Measurements from ENCODE around the gene CHI3L1.

Gene CHI3L1

DNA sequence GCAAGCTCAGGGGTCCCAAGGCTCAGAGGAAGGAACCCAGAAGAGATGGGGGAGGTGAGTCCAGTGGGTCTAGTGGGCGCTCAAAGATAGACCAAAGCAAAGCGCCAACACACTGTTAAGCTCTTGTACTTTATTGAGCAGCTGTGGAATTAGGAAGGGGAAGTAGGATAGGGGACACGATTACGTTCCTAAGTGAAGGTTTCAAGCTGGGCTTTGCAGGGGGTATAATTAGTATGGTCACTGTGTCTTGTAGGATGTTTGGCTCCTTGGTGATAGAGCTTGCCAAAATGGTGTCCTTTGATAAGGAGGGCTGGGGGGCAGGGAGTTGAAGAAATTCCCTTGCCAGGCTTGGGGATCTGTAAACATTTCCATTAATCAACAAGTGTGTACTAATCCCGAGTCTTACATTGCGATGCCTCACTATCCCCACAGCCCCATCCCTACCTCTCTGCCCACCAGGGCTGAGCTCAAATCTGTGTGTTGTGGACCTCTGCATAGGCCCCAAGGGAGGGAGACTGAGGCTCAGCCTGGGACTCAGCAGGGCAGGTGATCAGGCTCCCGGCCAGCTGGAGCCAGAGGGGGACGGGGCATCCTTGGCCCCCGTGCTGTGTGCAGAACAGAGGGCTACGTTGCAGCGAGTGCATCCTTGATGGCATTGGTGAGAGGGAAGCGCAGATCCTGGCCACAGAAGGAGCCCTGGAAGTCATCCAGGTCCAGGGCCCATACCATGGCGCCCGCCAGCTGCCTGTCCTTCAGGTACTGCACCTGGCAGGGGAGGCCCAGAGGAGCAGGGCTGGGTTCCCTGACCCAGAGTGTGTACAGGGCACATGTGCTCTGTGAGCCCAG, 7.5 kb downstream of the CHI3L1 start:
- TF ChIP-seq EGR1 (IDR thresholded peaks at IDR 0.05) = no peak
- no peak for TF ChIP-seq REST (IDR thresholded peaks at IDR 0.05; ENCODE audit: low read depth)
- no peak for TF ChIP-seq TEAD4 (IDR thresholded peaks at IDR 0.05)
- TF ChIP-seq CREB1 (IDR thresholded peaks at IDR 0.05; ENCODE audit: low read depth) = no peak
- TF ChIP-seq RAD21 (IDR thresholded peaks at IDR 0.05; ENCODE audit: low read depth) = no peak
- TF ChIP-seq, protein P1, sequence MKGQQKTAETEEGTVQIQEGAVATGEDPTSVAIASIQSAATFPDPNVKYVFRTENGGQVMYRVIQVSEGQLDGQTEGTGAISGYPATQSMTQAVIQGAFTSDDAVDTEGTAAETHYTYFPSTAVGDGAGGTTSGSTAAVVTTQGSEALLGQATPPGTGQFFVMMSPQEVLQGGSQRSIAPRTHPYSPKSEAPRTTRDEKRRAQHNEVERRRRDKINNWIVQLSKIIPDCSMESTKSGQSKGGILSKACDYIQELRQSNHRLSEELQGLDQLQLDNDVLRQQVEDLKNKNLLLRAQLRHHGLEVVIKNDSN (IDR thresholded peaks at IDR 0.05) = no peak
- no peak for TF ChIP-seq NFIC (IDR thresholded peaks at IDR 0.05)
- TF ChIP-seq TAF1 (IDR thresholded peaks at IDR 0.05; ENCODE audit: low read depth) = no peak
- no peak for TF ChIP-seq TCF12 (IDR thresholded peaks at IDR 0.05; ENCODE audit: low read depth)
- no peak for TF ChIP-seq MAX (IDR thresholded peaks at IDR 0.05)
- TF ChIP-seq FOXM1 (IDR thresholded peaks at IDR 0.05; ENCODE audit: borderline replicate concordance, low read depth) = no peak
- no peak for TF ChIP-seq EP300 (IDR thresholded peaks at IDR 0.05; ENCODE audit: borderline replicate concordance)
- no peak for TF ChIP-seq CEBPB (IDR thresholded peaks at IDR 0.05)
- no peak for TF ChIP-seq YY1 (IDR thresholded peaks at IDR 0.05; ENCODE audit: low read depth)

DNA sequence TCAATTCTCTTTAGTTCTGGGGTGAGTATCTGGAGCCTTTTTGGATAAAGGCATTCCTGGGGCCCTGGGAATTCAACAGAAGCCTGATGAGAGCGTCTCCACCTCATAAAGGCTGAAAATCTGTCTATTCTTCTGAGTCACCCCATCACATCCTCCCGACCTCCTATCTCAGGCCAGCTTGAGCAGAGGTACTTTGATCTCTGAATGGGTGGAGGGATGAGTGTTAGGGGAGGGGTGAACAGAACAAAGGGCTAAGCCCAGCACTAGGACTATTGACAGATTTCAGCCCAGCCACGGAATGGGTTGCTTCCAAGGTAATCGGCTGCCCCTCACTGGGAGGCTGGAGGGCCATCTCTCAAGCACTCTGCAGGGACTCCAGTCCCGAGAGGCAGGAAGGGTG, 8.4 kb downstream of the CHI3L1 start:
- TF ChIP-seq YY1 (IDR thresholded peaks at IDR 0.05; ENCODE audit: low read depth) = no peak
- TF ChIP-seq, protein P1 (IDR thresholded peaks at IDR 0.05) = no peak
- TF ChIP-seq TAF1 (IDR thresholded peaks at IDR 0.05; ENCODE audit: low read depth) = no peak
- TF ChIP-seq CREB1 (IDR thresholded peaks at IDR 0.05; ENCODE audit: low read depth) = no peak

DNA sequence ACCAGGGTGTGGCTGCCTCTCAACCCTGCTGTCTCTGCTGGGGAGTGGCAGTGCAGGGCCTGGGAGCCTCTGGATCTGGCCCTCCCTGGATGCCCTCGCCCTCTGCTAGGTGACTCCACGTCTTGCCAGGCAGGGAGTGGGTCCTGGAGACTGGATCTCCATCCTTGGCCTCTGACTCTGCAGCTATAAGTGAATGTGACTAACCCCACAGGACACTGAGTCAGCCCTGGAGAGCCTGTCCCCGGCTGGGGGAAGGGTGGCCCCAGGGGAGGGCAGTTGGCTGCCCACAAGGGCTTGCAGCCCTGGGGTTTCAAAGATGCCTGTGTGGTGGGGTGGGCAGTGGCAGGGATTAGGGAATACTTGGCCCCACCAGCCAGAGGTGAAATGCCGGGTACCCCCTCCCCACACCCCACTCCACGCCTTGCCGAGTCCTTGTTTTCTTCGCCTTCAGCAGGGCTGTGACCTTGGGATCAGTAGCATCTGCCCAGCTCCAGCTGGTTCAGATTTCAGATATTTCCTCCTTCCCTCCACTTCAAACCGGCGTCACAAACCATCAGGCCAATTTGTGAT, 8.9 kb downstream of the CHI3L1 start:
- TF ChIP-seq EP300 (IDR thresholded peaks at IDR 0.05; ENCODE audit: borderline replicate concordance) (no peak), NFIC (IDR thresholded peaks at IDR 0.05) (no peak), YY1 (IDR thresholded peaks at IDR 0.05; ENCODE audit: low read depth) (no peak), TAF1 (IDR thresholded peaks at IDR 0.05; ENCODE audit: low read depth) (no peak), ZBTB7A (IDR thresholded peaks at IDR 0.05; ENCODE audit: low read depth) (no peak), EGR1 (IDR thresholded peaks at IDR 0.05) (no peak), CREB1 (IDR thresholded peaks at IDR 0.05; ENCODE audit: low read depth) (no peak), TCF12 (IDR thresholded peaks at IDR 0.05; ENCODE audit: low read depth) (no peak), FOXM1 (IDR thresholded peaks at IDR 0.05; ENCODE audit: borderline replicate concordance, low read depth) (no peak), RAD21 (IDR thresholded peaks at IDR 0.05; ENCODE audit: low read depth) (no peak), CEBPB (IDR thresholded peaks at IDR 0.05) (no peak), TEAD4 (IDR thresholded peaks at IDR 0.05) (no peak), REST (IDR thresholded peaks at IDR 0.05; ENCODE audit: low read depth) (no peak)
- TF ChIP-seq, protein P1 (IDR thresholded peaks at IDR 0.05) = no peak

DNA sequence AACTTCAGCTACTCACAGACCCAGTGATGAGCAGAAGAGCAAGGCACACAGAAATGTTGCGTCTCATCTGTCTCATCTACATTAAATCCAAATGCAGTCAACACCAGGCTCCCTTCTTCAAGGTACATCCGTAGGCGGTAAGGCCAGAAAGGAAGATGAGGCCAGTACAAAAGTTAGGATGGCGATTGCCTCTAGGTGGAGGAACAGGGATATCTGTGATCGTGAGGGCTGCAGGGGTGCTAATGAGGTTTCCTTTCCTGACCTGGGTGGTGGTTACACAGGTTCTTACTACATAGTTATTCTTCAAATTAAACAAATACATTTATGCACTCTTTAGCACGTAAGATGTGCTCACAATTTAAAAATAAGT, 9.5 kb downstream of the CHI3L1 start:
- no peak for TF ChIP-seq CEBPB (IDR thresholded peaks at IDR 0.05)
- no peak for TF ChIP-seq REST (IDR thresholded peaks at IDR 0.05; ENCODE audit: low read depth)
- no peak for TF ChIP-seq EGR1 (IDR thresholded peaks at IDR 0.05)
- no peak for TF ChIP-seq ZBTB7A (IDR thresholded peaks at IDR 0.05; ENCODE audit: low read depth)
